Activated T-helper 1 cell treated with anti-CD3 and anti-CD28 coated beads, Interleukin-2, amount 50 U/mL, for 16 hours (primary cell): ENCODE measurements around the gene CPA1.

Experiments used
- DNase-seq, 2 donors: peaks; one replicate each; pipeline ENCODE4 v3.0.0-alpha.2; 2020; ENCODE audit warnings: low read depth in 1 of 2, low spot score in 1 of 2

Gene CPA1

DNA sequence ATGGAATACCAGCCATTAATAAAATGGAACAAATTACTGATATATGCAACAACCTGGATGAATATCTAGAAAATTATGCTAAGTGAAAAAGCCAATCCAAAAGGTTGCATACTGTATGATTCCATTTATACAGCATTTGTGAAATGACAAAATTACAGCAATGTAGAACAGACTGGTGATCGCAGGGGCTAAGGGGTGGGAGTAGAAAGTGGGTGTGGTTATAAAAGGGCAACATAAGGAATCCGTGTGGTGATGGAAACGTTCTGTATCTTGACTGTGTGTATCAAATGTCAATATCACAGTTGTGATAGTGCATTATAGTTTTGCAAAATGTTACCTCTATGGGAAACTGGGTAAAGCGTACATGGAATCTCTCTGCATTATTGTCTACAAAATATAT, 45.5 kb downstream of the CPA1 start:
- DNase-seq, result no peak

DNA sequence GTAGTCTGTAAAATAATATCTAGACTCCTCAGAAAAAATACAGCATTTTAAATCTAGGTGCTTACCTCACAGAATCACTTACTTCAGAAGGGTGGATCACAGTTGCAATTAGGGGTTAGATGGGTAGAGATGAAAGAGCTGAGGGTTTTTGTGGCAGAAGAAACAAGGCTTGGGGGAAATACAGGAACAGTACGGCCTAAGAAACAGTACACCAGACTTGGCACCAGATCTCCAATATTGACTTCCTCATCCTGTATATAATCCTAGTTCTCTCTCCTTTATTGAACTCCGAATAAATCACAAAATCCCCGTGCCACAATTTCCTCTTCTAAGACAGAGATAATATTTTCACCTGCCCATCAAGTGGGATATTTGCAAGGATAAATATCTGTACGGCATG, 46.3 kb downstream of the CPA1 start:
- no peak for DNase-seq

DNA sequence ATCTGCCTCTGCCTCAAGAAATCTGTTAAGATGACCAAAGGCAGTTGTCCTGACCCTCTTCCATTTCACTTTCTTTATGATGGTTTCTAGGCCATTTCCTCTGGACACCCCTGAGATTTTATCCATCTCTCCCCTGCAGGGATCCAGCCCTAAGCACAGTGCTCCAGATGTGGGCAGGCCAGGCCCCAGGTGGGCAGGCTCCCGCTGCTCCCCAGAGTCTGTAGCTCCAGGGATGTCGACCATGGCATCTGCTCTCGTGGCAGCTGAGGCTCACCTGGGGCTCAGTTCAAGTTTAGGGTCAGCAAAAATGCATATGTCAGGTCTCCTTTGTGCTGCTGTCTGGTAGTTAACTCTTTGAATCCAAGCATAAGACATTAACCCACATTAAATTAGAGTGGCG, 48.7 kb downstream of the CPA1 start:
- DNase-seq, result no peak

- DNase-seq, result no peak
These were observed 49.8 kb downstream of the CPA1 start for GRCh38 chr7:130430115-130430514.

DNA sequence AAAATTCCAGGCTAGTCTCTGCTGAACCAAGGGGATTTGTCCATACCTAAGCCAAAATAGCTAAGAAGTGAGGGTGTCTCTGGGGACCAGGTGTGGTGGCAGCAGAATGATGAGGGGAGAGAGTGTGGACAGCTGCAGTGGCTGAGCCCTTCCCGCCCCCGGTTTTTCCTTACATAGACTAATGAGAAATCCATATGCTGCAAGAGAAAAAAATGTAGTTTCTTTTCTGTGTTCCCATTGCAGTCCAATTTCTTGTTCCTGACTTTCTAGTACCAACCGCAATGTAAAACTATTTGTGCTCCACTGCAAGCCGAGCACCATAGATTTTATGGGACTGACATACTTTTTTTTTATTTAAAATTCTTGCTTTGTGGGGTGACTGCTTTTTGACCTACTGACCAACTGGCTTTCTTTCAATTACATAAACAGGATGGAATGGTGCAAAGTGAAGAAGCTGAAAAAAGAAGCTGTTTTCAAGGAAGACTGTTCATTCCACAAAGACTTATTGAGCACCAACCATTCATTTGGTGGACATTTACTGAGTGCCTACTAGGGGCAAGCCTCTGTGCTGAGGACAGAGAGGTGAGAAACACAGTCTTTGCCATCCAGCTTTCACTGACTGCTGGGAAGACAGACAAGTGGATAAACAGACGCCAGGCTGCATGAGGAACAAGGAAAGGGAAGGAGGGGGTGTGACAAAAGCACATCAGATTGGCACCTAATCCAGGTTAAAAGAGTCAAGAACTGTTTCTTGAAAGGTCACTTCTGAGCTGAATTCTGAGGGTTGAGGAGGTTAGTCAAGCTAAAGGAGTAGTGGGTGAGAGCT, 50.8 kb downstream of the CPA1 start:
- DNase-seq, result no peak

DNA sequence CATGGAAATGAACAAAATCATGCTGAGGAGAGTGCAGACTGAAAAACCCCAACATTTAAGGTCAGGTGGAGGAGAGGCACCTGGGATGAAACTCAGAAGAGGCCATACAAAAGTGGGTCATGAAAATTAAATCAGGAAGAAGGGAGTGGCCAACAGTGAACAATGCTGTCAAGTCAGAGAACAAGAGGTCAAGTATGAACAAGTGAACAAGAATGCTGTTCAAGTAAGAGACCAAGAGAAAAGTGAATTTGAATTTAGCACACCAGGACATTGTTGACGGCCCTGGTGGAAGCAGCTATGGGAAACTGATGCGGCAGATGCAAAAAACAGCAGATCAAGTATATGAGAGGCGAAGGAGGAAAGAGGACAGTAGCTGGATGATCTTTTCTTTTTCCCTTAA, 52.6 kb downstream of the CPA1 start:
- no peak for DNase-seq

DNA sequence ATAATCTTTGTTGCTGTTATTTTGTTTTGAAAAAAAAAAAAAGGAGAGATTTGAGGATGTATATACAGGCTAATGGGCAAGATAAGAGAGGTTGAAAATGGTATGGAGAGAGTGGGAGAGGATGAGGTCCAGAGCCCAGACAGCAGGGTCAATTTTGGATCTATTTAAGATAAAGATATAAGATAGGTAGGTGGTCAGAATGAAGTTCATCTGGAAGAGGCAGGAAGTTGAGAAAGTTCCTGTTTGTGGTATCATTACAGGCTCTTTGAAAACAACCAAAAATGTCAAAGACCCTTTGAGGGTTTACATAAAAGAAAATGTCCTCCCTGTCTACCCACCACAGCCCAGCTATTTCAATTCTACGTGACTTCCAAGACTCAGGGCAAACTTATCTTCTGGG, 53.0 kb downstream of the CPA1 start:
- DNase-seq, result no peak

DNA sequence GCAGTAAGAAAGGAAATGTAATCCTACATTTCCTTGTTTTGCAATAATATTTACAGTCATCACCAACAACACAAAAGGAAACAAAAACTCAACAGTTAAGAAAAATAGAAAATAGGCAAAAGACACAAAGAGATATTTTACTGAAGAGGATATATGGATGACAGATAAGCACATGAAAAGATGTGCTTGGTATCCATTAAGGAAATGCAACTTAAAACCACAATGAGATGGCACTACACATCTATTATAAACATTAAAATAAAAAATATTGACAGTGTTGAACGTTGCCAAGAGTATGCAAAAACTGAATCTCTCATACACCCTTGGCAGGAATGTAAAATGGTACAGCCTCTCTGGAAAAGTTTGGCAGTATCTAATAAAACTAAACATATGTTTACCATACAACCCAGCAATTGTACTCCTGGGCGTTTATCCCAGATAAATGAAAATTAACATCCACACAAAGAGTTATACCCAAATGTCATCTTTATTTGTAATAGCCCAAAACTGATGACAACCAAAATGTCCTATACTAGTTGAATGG, 55.1 kb downstream of the CPA1 start:
- no peak for DNase-seq

DNA sequence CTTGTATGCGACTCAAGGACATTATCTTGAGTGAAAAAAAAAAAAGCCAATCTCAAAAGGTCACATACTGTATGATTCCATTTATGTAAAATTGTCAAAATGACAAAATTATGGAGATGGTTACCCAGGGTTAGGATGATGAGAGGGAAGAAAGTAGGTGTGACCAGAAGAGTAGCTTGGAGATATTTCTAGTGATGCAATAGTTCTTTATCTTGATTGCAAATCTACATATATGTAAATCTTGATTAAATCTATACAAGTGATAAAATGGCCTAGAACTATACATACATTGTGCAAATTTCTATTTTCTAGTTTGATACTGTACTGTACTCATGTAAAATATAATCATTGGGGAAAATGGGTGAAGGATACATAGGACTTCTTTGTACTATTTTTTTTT, 56.0 kb downstream of the CPA1 start:
- DNase-seq, result no peak
